Psoas muscle (tissue), 8 donors: ENCODE data around the gene ATP6V1C2. TPM values are rescaled to one million over a fixed set of nuclear protein-coding genes. Genes with fewer than 3 reads are reported as not detected.

ENCODE experiments used
- ATAC-seq, 4 donors: fragments of 200-7000 bp; cut with Tn5 transposase; one replicate each; pipeline ENCODE4 v1.9.1; 2020; ENCODE audit warnings: moderate library complexity in 3 of 4, mild to moderate bottlenecking in 2 of 4
- DNase-seq, 2 donors: peaks; one replicate each; pipeline ENCODE4 v3.0.0-alpha.2; 2020
- H3K27ac ChIP-seq: fragments of 200-600 bp; one replicate; pipeline ENCODE4 v1.8.0; 2022
- H3K27me3 ChIP-seq, 3 donors: fragments of 200-600 bp in 1 of 3; one replicate each; pipeline versions ENCODE4 v1.6.1 to v1.8.0; 2013 to 2022; ENCODE audit warnings: low read length in 2 of 3, mild to moderate bottlenecking in 2 of 3, moderate library complexity in 1 of 3; ENCODE audit not compliant: insufficient read depth in 3 of 3
- H3K36me3 ChIP-seq, 2 donors: fragments of 200-600 bp in 1 of 2; one replicate each; pipeline versions ENCODE4 v1.6.1 to v1.8.0; 2013 to 2022; ENCODE audit warnings: low read depth in 1 of 2, mild to moderate bottlenecking in 1 of 2, moderate library complexity in 1 of 2; ENCODE audit not compliant: insufficient read depth in 1 of 2
- H3K4me1 ChIP-seq: fragments of 200-600 bp; one replicate; pipeline ENCODE4 v1.8.0; 2022
- H3K4me3 ChIP-seq: fragments of 200-600 bp; one replicate; pipeline ENCODE4 v1.8.0; 2022; ENCODE audit warnings: mild to moderate bottlenecking
- H3K9me3 ChIP-seq: fragments of 200-600 bp; one replicate; pipeline ENCODE4 v1.8.0; 2022
- WGBS, 3 donors: extraction: QIAGEN DNeasy Blood & Tissue Kit; methylation state at CpG; one replicate each; pipeline versions ENCODE4 v1.1.6 to v1.1.7; 2013; 5-methylcytosine and 5-hydroxymethylcytosine counted together
- intact Hi-C, 2 donors: fragments of 100-400 bp; cut with DNase I; formaldehyde crosslinking; loops; one replicate each; pipeline versions ENCODE4 v1.11.0 to v1.14.2; 2022
- polyA plus RNA-seq, 3 donors: library from polyadenylated mRNA; stranded (reverse); fragments of 200-250 nt; gene quantifications; one replicate each; pipeline ENCODE4 v1.2.3, GENCODE V29; 2013
- total RNA-seq, 4 donors: library from RNA; stranded (reverse); fragmentation: NEBNext Ultra II Directional in 2 of 4; extraction: Animal tissue kit (Norgen Biotek cat#: 25700) in 2 of 4; gene quantifications; one replicate each; pipeline versions ENCODE4 v1.2.1 to v1.2.4, GENCODE V29; 2021 to 2023
- TF ChIP-seq, protein P1 (sequence below): fragments of 200-600 bp; IDR thresholded peaks from one replicate; pipeline ENCODE4 v1.8.0; 2022; ENCODE audit warnings: antibody characterized with exemption
- donor health status: healthy with polysubstance abuse.
- donor health status: DM: no; HTN: no; CAD: no; lungs with moderate emphysema.
- donor health status: Bipolar disorder and iron deficiency.
- donor health status: healthy.
- donor health status: DM: yes; HTN: yes; CAD: no.
- donor health status: DM: no; HTN: no; CAD: no.
- donor health status: DM: no; HTN: no; CAD: no.
- donor health status: DM: yes; HTN: yes; CAD: no.

The ATP6V1C2 gene
- total and polyA plus RNA-seq, 7 donors = 0.11 to 0.70 (median 0.25) TPM

DNA sequence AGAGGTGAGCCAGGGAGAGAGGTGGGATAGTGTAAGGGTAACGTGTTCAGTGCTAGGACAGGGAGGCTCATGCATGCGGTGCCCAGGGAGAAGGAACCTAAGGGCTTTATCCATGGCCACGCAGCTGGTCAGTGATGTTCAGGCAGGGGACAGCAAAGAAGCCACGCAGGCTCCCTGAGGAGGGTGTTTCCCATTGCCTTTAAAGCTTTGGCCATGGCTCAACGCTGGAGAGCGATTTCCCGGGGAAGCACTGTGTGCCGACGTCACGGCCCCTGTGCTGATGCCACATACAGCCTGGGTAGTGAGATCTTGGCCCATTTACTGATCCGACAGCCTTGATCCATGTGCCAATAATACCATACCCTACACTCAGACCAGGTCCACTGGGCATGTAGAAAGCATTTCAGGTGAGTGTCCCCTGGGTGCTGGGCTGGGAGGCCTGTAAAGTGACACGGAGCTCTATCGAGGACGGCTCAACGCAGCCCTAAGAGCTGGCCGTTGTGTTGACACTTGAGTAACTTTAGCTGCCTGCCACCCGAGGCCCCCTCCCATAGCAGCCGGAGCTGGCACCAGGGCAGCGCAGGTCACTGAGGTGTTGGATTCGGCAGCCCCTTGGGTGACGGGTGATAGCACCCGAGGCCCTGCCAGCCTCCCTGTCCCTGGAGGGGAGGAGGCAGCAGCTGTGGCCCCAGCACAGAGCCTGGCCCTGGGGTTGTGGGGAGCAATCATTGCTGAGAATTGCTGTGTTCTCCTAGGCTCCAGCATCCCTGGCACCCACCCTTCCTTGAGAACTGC is 49.7 kb downstream of the ATP6V1C2 start:
- no peak for ATAC-seq
- Histone ChIP-seq H3K4me1 (no peaks in the 10 kb centered on the region), H3K27ac (no peak overlapping the region), H3K27me3 (no peaks in the 10 kb centered on the region), H3K4me3 (no peak overlapping the region), H3K9me3 (no peaks in the 10 kb centered on the region), H3K36me3 (no peaks in the 10 kb centered on the region)
- TF ChIP-seq, protein P1, sequence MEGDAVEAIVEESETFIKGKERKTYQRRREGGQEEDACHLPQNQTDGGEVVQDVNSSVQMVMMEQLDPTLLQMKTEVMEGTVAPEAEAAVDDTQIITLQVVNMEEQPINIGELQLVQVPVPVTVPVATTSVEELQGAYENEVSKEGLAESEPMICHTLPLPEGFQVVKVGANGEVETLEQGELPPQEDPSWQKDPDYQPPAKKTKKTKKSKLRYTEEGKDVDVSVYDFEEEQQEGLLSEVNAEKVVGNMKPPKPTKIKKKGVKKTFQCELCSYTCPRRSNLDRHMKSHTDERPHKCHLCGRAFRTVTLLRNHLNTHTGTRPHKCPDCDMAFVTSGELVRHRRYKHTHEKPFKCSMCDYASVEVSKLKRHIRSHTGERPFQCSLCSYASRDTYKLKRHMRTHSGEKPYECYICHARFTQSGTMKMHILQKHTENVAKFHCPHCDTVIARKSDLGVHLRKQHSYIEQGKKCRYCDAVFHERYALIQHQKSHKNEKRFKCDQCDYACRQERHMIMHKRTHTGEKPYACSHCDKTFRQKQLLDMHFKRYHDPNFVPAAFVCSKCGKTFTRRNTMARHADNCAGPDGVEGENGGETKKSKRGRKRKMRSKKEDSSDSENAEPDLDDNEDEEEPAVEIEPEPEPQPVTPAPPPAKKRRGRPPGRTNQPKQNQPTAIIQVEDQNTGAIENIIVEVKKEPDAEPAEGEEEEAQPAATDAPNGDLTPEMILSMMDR = no peak
- intact Hi-C loops = no loop called here
- DNase-seq = no peak
- 61 to 69% (median 63%) methylated on average over 20 to 22 of the region's 22 CpGs for WGBS, 3 donors

DNA sequence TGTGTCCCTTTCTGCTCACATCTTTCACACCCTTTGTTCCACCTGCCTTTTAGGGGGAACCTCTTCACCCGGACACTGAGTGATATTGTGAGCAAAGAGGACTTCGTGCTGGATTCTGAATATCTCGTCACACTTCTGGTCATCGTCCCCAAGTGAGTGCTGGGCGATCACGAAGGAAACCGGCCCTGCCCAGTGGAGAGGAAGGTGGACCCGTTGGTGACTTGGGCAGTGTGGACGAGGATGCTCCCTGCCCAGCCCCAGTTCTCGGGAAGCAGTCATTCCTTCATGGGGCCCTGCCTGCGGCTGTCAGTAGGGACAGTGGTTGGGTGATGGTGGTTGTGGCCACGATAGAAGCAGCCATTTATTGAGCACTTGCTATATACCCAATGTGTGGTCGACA is 50.4 kb downstream of the ATP6V1C2 start:
- Histone ChIP-seq H3K9me3 (no peaks in the 10 kb centered on the region), H3K27me3 (no peaks in the 10 kb centered on the region), H3K4me1 (no peaks in the 10 kb centered on the region), H3K4me3 (no peak overlapping the region), H3K27ac (no peak overlapping the region), H3K36me3 (no peaks in the 10 kb centered on the region)
- TF ChIP-seq, protein P1 = no peak
- 87 to 93% (median 91%) methylated on average over 13 of the region's 13 CpGs for WGBS, 3 donors
- no peak for ATAC-seq
- DNase-seq = no peak
- intact Hi-C loops = no loop called here

DNA sequence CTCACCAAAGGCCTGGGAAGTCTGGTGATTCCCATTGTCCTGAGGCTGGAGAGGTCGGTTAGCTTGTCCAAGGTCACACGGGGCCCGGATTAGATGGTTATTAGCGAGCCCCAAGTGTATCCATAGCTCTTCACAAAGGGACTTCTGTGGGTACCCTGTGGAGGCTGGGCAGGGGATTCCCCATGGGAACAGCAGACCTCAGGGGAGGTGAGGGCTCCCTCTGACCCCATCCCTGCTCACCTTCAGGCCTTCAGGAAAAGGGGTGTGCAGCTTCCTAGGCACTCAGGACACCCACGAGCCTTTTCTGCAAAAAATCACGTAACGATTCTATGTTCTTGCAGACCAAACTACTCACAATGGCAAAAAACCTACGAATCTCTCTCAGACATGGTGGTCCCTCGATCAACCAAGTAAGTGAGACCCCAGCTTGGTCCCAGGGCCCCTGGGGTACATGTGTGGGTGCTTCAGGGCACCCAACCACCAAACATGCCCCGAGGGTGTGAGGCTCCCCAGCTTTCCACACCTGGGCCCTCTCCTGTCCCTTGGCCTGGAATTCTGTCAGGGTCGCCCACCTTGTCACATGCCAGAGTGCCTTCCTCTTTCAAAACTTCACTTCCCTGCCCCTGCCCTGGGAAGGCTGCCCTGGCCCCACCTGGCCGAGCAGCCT is 50.9 kb downstream of the ATP6V1C2 start:
- Histone ChIP-seq H3K4me1 (no peaks in the 10 kb centered on the region), H3K36me3 (no peaks in the 10 kb centered on the region), H3K27me3 (no peaks in the 10 kb centered on the region), H3K27ac (no peak overlapping the region), H3K4me3 (no peak overlapping the region), H3K9me3 (no peaks in the 10 kb centered on the region)
- intact Hi-C loops = no loop called here
- WGBS, 3 donors = 87 to 88% (median 87%) methylated on average over 12 of the region's 12 CpGs
- ATAC-seq (no peak), DNase-seq (no peak)
- TF ChIP-seq, protein P1 = no peak

DNA sequence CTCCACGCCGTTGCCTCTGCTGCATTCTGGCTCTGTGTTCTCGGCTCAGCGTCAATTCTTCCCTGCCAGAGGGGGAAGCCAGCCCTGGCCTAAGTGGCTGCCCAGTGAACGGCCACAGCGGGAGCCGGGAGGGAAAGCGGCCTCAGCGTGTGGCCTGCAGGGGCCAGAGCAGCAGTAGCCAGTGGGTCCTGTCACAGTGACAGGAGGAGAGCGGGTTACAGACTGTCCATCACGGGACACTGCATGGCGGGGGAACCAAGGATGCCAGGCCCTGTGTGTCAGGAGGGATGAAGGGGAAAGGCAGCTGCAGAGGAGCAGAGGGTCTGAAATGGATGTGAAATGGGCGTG is 51.4 kb downstream of the ATP6V1C2 start:
- ATAC-seq (no peak), DNase-seq (no peak)
- Histone ChIP-seq H3K9me3 (no peaks in the 10 kb centered on the region), H3K36me3 (peaks cover 0 to 3% of the 10 kb centered on the region in 2 donors), H3K4me3 (no peak overlapping the region), H3K27me3 (no peaks in the 10 kb centered on the region), H3K27ac (no peak overlapping the region), H3K4me1 (no peaks in the 10 kb centered on the region)
- TF ChIP-seq, protein P1 = no peak
- intact Hi-C loops = no loop called here
- WGBS, 3 donors = 62 to 72% (median 66%) methylated on average over 13 of the region's 13 CpGs
